Endothelial cell of umbilical vein (primary cell): ENCODE results near the gene FOXK1. TPM values are rescaled to one million over a fixed set of nuclear protein-coding genes. Genes with fewer than 3 reads are reported as not detected.

Source experiments
- BruUV-seq: library from RNA; stranded (reverse); fragments of 400-500 nt; replicated peaks from 2 replicates; lab custom pipeline; 2021; lab: Mats Ljungman, UMichigan
- CTCF ChIA-PET: fragments of 300-600, 350-600 bp; sonication (Branson Sonifier 250); formaldehyde crosslinking; loops from one replicate; lab custom pipeline; 2021; ENCODE audit warnings: antibody characterized with exemption, inconsistent platforms; lab: Charles Lee
- POLR2A ChIA-PET: fragments of 300-600, 350-600 bp; sonication (Branson Sonifier 250); formaldehyde crosslinking; loops from one replicate; lab custom pipeline; 2021; ENCODE audit warnings: antibody characterized with exemption, inconsistent platforms; lab: Charles Lee
- DNase-seq: peaks from one replicate; pipeline ENCODE4 v3.0.0-alpha.2; 2011; ENCODE audit warnings: low read depth, low spot score
- FAIRE-seq: peaks from 2 replicates; lab custom pipeline; 2011; peaks lifted over from hg19 to GRCh38; lab: Jason Lieb, UNC
- H2AFZ ChIP-seq: 2 replicates; pipeline ENCODE4 v1.6.0; 2012; ENCODE audit warnings: low read depth, low read length, control low read depth, inconsistent platforms
- H3K27ac ChIP-seq: 2 replicates; pipeline ENCODE4 v1.5.1; 2011; ENCODE audit warnings: low read depth, mild to moderate bottlenecking, control low read depth, low read length, moderate library complexity; ENCODE audit not compliant: insufficient read depth
- H3K27me3 ChIP-seq, 2 experiments: 2 replicates each; pipeline versions ENCODE4 v1.6.0 to v1.6.1; 2011; ENCODE audit warnings: low read length in 2 of 2, mixed read lengths in 1 of 2; ENCODE audit not compliant: control insufficient read depth in 2 of 2, insufficient read depth in 2 of 2
- H3K36me3 ChIP-seq, 2 experiments: 2 replicates in 1 of 2; 3 replicates in 1 of 2; pipeline ENCODE4 v1.5.1; 2011; ENCODE audit warnings: low read length in 2 of 2, mild to moderate bottlenecking in 1 of 2, moderate library complexity in 1 of 2; ENCODE audit not compliant: control insufficient read depth in 2 of 2, insufficient read depth in 2 of 2; ENCODE audit errors: extremely low read depth in 1 of 2
- H3K4me1 ChIP-seq: 3 replicates; pipeline ENCODE4 v1.5.1; 2011; ENCODE audit warnings: mild to moderate bottlenecking, low read length; ENCODE audit not compliant: control insufficient read depth, insufficient read depth; ENCODE audit errors: extremely low read depth
- H3K4me2 ChIP-seq: 2 replicates; pipeline ENCODE4 v1.6.1; 2011; ENCODE audit warnings: low read length, control low read depth, mixed read lengths; ENCODE audit not compliant: insufficient read depth
- H3K4me3 ChIP-seq, 3 experiments: fragments of 200-600 bp in 1 of 3; sonication (generic), shearing (Covaris generic) in 1 of 3; replicated peaks in 1 of 3; 2 replicates each; pipeline ENCODE4 v1.5.1; 2011 to 2016; ENCODE audit warnings: control low read depth in 3 of 3, low read length in 3 of 3, mild to moderate bottlenecking in 2 of 3, inconsistent platforms in 1 of 3, low read depth in 1 of 3, moderate library complexity in 1 of 3; ENCODE audit not compliant: insufficient read depth in 1 of 3
- H3K79me2 ChIP-seq: 2 replicates; pipeline ENCODE4 v1.6.0; 2012; ENCODE audit warnings: low read length, inconsistent platforms; ENCODE audit not compliant: control insufficient read depth, insufficient read depth
- H3K9ac ChIP-seq: replicated peaks from 2 replicates; pipeline ENCODE3; 2011; ENCODE audit warnings: low read length, control low read depth; ENCODE audit not compliant: insufficient read depth; ENCODE audit errors: extremely low read depth
- H3K9me1 ChIP-seq: replicated peaks from 3 replicates; pipeline ENCODE4 v1.6.0; 2011; ENCODE audit warnings: mild to moderate bottlenecking, low read length; ENCODE audit not compliant: control insufficient read depth, insufficient read depth; ENCODE audit errors: extremely low read depth
- H3K9me3 ChIP-seq: replicated peaks from 2 replicates; pipeline ENCODE4 v1.5.1; 2012; ENCODE audit warnings: low read length, inconsistent platforms; ENCODE audit not compliant: control insufficient read depth, insufficient read depth
- H4K20me1 ChIP-seq: replicated peaks from 2 replicates; pipeline ENCODE3; 2011; ENCODE audit warnings: mild to moderate bottlenecking, low read length; ENCODE audit not compliant: control insufficient read depth, insufficient read depth; ENCODE audit errors: extremely low read depth
- CTCF ChIP-seq, 2 donors: IDR thresholded peaks; 1 replicate in 1 of 2; 2 replicates in 1 of 2; pipeline ENCODE4 v1.5.1; 2011; ENCODE audit warnings: low read length in 2 of 2, mild to moderate bottlenecking in 2 of 2, moderate library complexity in 2 of 2, control low read depth in 1 of 2, inconsistent platforms in 1 of 2, low read depth in 1 of 2; ENCODE audit not compliant: insufficient read depth in 1 of 2; ENCODE audit errors: extremely low read depth in 1 of 2
- EZH2 ChIP-seq: IDR thresholded peaks from 2 replicates; pipeline ENCODE4 v1.6.1; 2012; ENCODE audit warnings: borderline replicate concordance, low read depth, mild to moderate bottlenecking, moderate library complexity, low read length, inconsistent platforms; ENCODE audit not compliant: severe bottlenecking
- FOS ChIP-seq: IDR thresholded peaks from 2 replicates; pipeline ENCODE4 v1.6.1; 2011; ENCODE audit warnings: mild to moderate bottlenecking, low read length, moderate library complexity, borderline replicate concordance; ENCODE audit not compliant: insufficient read depth
- GATA2 ChIP-seq: IDR thresholded peaks from 2 replicates; pipeline ENCODE4 v1.7.0; 2011; ENCODE audit warnings: low read depth, mild to moderate bottlenecking, moderate library complexity, mixed read lengths, low read length; ENCODE audit not compliant: insufficient read length, insufficient read depth
- JUN ChIP-seq: IDR thresholded peaks from 2 replicates; pipeline ENCODE4 v1.6.1; 2011; ENCODE audit warnings: borderline replicate concordance, low read depth; ENCODE audit not compliant: insufficient read length, insufficient read depth
- MAX ChIP-seq: IDR thresholded peaks from 2 replicates; pipeline ENCODE4 v1.6.1; 2011; ENCODE audit not compliant: insufficient read depth, insufficient read length
- MYC ChIP-seq: IDR thresholded peaks from one replicate; pipeline ENCODE4 v1.6.1; 2011; ENCODE audit warnings: mild to moderate bottlenecking, low read depth, low read length
- POLR2A ChIP-seq: IDR thresholded peaks from 2 replicates; pipeline ENCODE4 v1.6.1; 2012; ENCODE audit warnings: low read depth, mild to moderate bottlenecking, control low read depth, low read length
- POLR2AphosphoS5 ChIP-seq: IDR thresholded peaks from 2 replicates; pipeline ENCODE4 v1.6.1; 2012; ENCODE audit warnings: low read depth, mild to moderate bottlenecking, control low read depth, low read length, moderate library complexity; ENCODE audit not compliant: insufficient read depth
- dilution Hi-C: fragments of 300-500 bp; cut with MboI; formaldehyde crosslinking; loops from one replicate; pipeline ENCODE4 v1.15.0; 2019; ENCODE audit warnings: low sequenced_read_pairs; ENCODE audit not compliant: extremely low pct_ligation_motif_present
- intact Hi-C: fragments of 100-400 bp; cut with micrococcal nuclease; formaldehyde crosslinking; loops from one replicate; pipeline ENCODE4 v1.10.0; 2022
- polyA plus RNA-seq, 4 experiments: library from polyadenylated mRNA; depleted of rRNA in 3 of 4; stranded (reverse) in 3 of 4; unstranded in 1 of 4; fragments of >200 nt; gene quantifications; 2 replicates each; pipeline versions ENCODE4 v1.2.1 to v1.2.3, GENCODE V29; 2011 to 2012; ENCODE audit warnings: missing spikeins in 1 of 4
- total RNA-seq: library from RNA; stranded (reverse); gene quantifications from 2 replicates; pipeline ENCODE4 v1.2.3, GENCODE V29; 2021

The FOXK1 gene
- total and polyA plus RNA-seq, 2 donors (not counting 3 experiments of a cell fraction or from before 2014, with no cell fraction given): 8.0 to 52.1 TPM

DNA sequence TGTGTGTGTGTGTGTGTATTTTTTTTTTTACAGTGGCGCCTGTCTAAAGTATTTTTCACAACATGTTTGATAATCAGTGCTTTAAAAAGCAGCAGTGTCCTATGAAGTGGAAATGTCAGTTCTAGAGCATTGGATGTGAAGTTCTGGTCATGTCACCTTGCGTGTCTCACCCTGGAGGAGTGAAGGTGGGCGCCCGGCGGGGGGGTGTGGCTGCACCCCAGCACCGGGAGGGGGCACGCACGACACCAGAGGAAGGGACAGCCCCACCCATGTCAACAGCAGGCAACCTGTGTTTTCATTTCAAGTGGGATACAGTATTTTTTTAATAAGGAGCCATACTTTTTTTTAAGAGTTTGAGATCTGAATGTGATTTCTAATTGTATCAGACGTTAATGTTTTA lies 88.8 kb downstream of the FOXK1 start:
- TF ChIP-seq JUN (no peak), EZH2 (no peak), MYC (no peak), GATA2 (no peak)
- Histone ChIP-seq H3K27me3 (no peaks in the 10 kb centered on the region), H3K9me3 (no peaks in the 10 kb centered on the region), H3K4me3 (no peak overlapping the region), H3K4me2 (no peak overlapping the region), H4K20me1 (no peaks in the 10 kb centered on the region), H3K9me1 (no peaks in the 10 kb centered on the region), H3K79me2 (peaks cover 2% of the 10 kb centered on the region), H3K27ac (no peak overlapping the region), H3K4me1 (peaks cover 13% of the 10 kb centered on the region), H3K9ac (no peak overlapping the region), H3K36me3 (peaks cover 2 to 5% of the 10 kb centered on the region in 2 experiments), H2AFZ (no peak overlapping the region)
- intact Hi-C loops: no loop called here
- CTCF ChIA-PET: no interaction called here
- dilution Hi-C loops: no loop called here
- POLR2A ChIA-PET: interaction anchor here (0.6 kb wide), 1 partner anchor 1771 kb away, joined by 7 read pairs; no protein-coding TSS in a partner anchor
- DNase-seq (no peak), FAIRE-seq (no peak)
- BruUV-seq: no TSS peak

DNA sequence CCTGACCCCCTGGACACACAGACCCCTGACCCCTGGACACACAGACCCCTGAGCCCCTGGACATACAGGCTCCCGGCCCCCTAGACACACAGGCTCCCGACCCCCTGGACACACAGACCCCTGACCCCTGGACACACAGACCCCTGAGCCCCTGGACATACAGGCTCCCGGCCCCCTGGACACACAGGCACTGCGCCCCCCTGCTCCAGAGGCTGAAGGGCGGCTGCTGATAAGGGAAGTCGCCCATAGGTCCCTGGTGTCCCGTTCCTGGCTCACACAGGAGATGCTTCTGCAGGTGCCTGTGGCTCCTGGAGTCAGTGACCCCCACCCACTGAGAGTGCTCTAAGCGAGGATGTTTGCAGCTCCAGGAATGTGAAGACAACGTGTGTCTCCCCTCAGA lies 89.6 kb downstream of the FOXK1 start:
- H3K4me2 ChIP-seq: no peak overlapping the region
- H3K9me3 ChIP-seq: no peaks in the 10 kb centered on the region
- ChIA-PET CTCF (no interaction called here), POLR2A (interaction anchor here (0.6 kb wide), 1 partner anchor 1770 kb away, joined by 7 read pairs; no protein-coding TSS in a partner anchor)
- H3K4me1 ChIP-seq: peaks cover 16% of the 10 kb centered on the region
- no peak for DNase-seq
- BruUV-seq: no TSS peak
- intact Hi-C loops: no loop called here
- no peak overlapping the region for H3K27ac ChIP-seq
- H4K20me1 ChIP-seq: no peaks in the 10 kb centered on the region
- FAIRE-seq: no peak
- no peak for TF ChIP-seq POLR2A
- TF ChIP-seq POLR2AphosphoS5: no peak
- no peak for TF ChIP-seq CTCF (IDR thresholded peaks at IDR 0.05; ENCODE audit: extremely low read depth in 1 of 2, insufficient read depth in 1 of 2, low read depth in 1 of 2, low read length in 2 of 2)
- no peak for TF ChIP-seq EZH2
- no peak for TF ChIP-seq MAX
- TF ChIP-seq GATA2: no peak
- TF ChIP-seq JUN: no peak
- TF ChIP-seq FOS: no peak
- no peak for TF ChIP-seq MYC
- no peaks in the 10 kb centered on the region for H3K9me1 ChIP-seq
- H3K36me3 ChIP-seq: peaks cover 2% of the 10 kb centered on the region in 2 experiments
- no peak overlapping the region for H3K4me3 ChIP-seq
- no peak overlapping the region for H3K9ac ChIP-seq
- dilution Hi-C loops: no loop called here
- peaks cover 9% of the 10 kb centered on the region for H3K79me2 ChIP-seq
- H3K27me3 ChIP-seq: no peaks in the 10 kb centered on the region
- H2AFZ ChIP-seq: no peak overlapping the region
